HG03571 (cell line): Measurements from ENCODE around the gene PRMT3.
"Not testable (repeated sequence)": the region's sequence is repeated elsewhere in the genome, so short reads cannot be mapped to it uniquely, and the experiment has no call there.

ENCODE experiments used
- ATAC-seq: cut with Tn5 transposase; IDR thresholded peaks from one replicate; pipeline ENCODE4 v1.9.1; 2021; ENCODE audit not compliant: unreplicated experiment

The PRMT3 gene

DNA sequence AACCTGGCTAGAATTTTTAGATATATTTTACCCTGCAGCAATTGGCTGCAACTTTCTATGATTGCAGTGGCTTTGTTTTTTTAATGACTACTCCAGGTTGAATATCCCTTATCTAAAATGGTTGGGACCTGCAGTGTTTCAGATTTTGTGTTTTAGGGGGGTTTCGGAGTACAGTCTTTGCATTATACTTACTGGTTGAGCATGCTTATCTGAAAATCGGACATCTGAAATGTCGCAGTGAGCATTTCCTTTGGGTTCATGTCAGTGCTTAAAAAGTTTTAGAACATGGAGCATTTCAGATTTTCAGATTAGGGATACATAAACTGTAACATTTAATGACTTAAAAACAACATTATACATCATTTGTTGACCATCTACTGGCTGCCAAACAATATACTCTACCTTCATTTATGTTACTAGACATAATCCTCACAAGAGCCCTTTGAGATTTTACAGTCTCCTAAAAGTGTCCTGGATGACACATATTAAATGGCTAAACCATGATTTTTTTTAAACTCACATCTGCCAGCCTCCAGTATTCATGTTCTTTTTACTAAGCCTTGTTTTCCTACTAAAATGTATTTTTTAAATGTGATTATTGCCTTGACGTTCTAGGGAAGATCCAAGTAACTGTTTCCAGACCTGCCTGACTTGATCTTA lies 66.3 kb downstream of the PRMT3 start:
- ATAC-seq: no peak

DNA sequence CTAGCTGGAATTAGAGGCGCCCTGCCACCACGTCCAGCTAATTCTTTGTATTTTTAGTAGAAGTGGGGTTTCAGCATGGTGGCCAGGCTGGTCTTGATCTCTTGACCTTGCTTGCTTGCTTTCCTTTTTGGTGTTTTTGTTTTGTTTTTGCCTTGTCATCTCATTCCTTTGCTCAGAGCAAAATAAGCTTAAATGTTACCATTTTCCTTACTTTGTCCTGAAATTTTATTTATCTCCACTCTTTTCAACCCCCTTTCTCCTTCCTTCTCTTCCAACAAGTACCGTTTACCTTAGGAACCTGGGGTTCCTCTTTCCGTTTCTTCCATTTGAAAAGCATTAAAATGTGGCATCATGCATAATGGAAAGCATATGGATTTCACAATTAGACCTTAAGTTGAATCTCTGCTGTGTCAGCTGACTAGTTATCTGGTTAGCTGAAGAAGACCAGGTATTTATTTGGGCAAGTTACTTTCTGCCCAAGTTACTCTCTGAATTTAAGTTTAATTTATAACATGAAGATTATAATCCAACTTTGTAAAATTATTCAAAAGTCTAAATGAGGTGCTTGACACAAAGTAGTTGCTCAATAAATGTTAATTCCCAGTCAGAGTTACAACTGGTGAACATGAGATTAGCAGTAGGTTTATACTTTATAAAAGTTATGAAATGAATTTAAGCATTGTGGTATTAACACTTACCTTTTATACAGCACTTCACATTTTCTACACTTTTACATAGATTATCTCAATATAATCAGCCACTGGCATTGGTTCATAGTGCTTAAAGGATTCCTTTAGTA lies 69.7 kb downstream of the PRMT3 start:
- no peak for ATAC-seq

DNA sequence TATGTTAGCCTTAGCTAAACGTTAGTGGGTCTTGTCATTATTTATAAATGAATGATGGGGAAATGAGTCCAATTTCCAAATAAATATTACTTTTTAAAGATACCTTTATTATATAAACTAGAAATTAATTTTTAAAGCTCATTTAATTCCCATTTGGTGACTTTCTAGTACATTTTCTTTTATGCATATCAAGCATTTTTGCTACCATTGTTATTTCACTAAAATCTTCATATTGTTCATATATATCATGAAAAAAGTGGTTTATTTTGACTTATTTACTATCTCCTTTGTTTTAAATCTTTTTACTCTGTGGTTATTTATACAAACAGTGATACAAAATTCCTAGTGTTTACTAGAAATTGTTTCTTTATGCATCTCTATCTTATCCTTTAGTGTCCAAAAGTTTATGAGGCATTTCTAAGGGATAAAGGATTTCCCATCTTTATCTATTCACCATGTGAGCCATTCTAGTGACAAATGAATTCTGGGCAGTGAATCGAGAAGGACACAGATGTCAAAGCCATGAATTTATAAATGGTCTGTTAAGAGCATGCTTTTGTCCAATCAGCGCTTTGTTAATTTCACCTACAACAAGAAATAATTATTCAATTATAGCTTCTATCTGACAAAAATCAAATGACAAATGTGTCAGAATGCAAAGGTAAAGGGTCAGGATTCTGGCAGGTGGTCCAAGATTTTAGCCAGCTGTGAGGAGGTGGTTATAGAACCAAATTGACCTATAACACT lies 70.6 kb downstream of the PRMT3 start:
- ATAC-seq: no peak

- no peak for ATAC-seq
Measured at GRCh38 chr11:20458905-20459632, 71.6 kb downstream of the PRMT3 start.

DNA sequence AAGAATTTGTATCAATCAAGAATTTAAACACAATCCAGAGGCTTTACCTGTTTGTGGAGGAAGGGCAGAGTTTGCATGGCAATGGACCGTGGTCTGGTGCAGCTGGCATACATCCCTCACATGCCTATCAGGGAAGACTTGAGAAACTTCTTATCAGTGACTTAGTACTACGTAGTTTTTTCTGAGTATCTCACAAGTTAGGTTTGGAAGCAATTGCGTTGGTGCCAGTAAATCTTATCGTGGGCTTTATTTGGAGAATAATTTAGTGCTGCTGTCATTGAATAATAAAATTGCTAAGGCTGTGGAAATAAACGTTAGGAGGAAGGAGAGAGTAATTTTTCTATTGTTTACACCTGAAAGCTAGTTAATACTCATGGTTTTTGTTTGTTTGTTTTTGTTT lies 72.3 kb downstream of the PRMT3 start:
- ATAC-seq: no peak

GRCh38 chr11:20464518-20464917 lies 77.0 kb downstream of the PRMT3 start:
- ATAC-seq: no peak

DNA sequence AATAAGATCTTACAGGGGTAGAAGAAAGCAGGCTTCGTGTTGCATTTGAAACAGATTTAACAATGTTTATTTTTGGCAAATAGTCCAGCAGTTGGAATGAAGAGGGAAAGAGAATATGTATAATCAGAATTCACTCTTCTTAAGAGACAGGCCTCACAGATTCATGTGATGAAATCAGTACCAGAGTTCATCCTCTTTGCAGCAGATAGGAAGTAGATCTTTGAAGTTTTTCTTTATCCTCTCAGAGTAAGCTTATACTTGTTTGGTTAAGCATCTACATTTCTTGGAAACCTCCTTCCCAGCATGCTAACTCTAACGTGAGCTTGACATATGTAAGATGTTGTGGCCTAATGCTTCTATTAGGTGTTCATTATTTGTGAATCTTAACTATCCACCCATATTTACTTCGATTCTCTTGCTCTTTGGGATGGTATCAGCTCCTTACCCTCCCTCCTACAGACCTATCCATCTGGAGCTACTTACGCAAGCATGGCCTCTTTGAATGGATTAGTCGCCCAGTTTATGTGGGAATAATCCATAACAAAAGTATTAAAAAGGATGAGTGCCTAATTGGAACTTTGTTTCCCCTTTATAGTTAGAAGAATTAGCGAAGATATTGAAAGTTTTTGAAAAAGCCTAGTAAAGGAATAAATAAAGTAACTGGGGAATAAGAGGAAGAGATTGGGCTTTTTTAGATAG lies 80.1 kb downstream of the PRMT3 start:
- ATAC-seq: no peak

DNA sequence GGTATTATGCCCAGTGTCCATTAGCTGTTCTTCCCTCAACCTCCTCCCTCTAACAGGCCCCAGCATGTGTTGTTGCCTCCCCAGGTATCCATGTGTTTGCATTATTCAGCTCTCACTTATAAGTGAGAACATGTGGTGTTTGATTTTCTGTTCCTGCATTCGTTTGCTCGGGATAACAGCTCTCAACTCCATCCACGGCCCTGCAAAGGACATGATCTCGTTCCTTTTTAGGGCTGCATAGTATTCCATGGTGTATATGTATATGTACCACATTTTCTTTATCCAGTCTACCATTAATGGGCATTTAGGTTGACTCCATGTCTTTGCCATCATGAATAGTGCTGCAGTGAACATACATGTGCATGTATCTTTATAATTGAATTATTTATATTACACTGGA lies 82.8 kb downstream of the PRMT3 start:
- ATAC-seq: no peak

- not testable (repeated sequence) for ATAC-seq
Measured at GRCh38 chr11:20471929-20472328, 84.4 kb downstream of the PRMT3 start.

DNA sequence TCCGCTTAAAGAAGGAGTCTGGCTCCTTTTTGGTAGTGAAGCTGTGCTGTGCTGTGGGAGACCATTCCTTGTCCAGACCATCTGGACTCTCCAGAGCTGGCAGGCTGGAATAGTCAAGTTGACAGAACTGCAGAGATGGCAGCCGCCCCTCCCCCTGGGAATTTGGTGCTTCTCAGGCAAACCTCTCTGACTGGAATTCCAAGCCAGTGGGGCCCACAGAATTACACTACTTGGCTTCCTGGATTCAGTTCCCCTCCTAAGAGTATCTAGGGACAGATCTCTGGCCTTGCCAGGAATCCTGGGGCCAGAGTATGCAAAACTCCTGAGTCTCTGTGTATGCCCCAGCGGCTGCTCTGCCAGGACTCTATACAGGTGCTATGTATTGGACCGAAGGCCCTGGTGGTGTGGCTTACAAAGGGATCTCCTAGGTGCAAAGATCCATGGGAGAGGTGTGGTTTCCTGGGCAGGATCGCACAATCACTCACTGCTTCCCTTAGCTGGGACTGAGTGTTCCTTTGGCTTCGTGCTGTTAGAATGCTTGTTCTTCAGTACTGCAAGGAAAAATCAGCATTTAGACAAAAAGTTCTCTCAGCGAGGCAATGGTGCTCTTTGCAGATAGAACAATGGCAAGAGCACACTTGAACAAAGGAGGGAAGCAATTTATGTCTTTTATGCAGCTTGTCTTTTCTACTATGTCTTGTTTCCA lies 86.8 kb downstream of the PRMT3 start:
- ATAC-seq: no peak

DNA sequence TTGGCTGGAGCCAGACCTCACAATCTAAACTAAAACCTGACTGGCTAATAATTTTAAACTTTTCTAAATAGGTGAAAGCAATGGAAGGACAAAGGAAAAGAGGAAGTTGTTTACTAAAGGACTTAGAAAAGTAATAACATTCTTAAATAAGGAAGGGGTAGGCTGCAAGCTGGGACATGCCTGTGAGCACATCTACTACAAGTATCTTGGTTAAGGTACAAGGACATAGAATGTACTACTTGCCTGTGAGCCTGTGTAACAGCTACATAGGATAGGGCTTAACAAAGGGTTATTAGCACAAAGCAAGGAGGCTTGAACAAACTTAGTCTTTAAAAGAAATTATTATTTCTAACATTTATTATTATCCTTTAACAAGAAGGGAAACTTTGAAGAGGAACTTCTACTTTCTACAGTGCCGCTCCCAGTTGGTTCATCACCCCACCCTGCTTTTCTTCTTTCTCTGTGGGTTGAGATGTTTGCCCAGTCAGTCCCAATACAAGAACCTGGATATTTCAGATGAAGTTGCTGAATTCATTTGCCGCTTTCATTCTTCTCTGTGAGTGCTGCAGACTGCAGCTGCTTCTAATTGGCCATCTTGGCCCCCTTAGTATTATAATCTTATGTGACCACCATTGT lies 87.5 kb downstream of the PRMT3 start:
- ATAC-seq: no peak

DNA sequence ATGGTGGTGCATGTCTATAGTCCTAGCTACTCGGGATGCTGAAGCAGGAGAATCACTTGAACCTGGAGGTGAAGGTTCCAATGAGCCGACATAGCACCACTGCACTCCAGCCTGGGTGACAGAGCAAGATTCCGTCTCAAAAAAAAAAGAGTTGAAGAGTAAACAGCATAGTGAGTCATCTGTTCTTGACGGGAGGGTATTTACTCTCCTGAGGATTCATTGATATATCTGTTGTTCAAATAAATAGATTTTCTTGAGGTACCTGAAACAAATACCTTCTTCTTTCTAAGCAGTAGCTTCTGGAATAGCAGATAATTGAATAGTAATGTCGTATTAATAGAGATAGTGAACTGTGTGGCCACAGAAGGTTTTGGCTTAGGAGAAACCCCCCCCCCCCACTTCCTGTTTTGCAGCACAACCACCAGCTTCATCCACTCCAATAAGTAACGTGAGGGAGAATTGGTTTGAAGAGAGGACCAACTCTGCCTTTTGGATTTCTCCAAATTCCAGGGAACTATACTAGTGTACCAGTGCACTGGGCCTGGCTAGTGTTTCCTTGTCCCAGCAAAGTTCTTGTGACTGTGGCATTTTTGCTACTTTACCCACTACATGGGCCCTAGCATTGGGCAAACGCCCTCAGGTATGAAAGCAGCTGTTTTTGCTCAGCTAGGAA lies 90.0 kb downstream of the PRMT3 start:
- no peak for ATAC-seq

- no peak for ATAC-seq
Measured at GRCh38 chr11:20479513-20479912, 92.0 kb downstream of the PRMT3 start.

DNA sequence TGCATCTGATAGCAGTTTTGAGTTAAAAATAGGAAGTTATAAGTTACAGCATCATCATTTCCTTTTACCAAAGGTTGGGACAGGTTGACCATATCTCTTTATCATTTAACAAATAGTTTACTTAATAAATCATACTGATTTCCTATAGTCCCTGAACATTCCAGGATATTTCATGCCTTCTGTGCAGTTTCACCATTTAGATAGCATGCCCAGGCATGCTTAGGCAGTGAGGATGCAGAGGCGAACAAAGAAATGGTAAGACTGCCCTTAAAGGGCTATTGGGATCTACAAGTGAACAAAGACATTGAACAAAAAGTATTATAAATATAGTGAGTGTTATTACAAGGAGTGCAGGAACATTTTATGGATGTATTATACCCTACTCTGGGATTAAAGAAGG lies 96.4 kb downstream of the PRMT3 start:
- ATAC-seq: no peak

- not testable (repeated sequence) for ATAC-seq
Measured at GRCh38 chr11:20484416-20484815, 96.9 kb downstream of the PRMT3 start.

GRCh38 chr11:20488352-20488751 lies 100.8 kb downstream of the PRMT3 start:
- no peak for ATAC-seq

DNA sequence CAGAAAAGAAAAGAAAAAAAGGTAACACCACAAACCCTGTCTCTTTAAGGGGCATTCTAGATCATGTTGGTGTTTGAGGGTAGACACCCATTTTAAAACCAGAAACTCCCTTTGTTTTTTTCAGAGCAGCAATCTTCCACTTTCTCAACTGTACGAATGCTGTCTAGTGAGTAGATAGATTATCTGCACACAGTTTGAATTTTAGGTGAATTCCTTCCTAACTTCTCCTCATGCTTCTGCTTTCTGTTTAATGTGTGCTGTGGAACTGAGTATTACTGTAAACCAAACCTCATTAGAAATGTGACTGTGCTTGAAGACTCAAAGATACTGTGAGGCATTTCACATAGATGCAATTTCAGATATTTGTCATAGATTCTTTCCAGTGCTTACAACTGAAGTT lies 102.4 kb downstream of the PRMT3 start:
- peak; percentile 75 for ATAC-seq

GRCh38 chr11:20493340-20493739 lies 105.8 kb downstream of the PRMT3 start:
- no peak for ATAC-seq
